Lower leg skin (tissue), 4 donors: ENCODE data around the gene PRR33. TPM values are rescaled to one million over a fixed set of nuclear protein-coding genes. Genes with fewer than 3 reads are reported as not detected.

ENCODE experiments used
- DNase-seq, 2 donors: peaks; one replicate each; pipeline ENCODE4 v3.0.0-alpha.2; 2019; ENCODE audit warnings: low spot score in 2 of 2
- H3K4me3 ChIP-seq: fragments of 200-600 bp; sonication (generic); 2 replicates; pipeline ENCODE4 v1.5.1; 2017; ENCODE audit warnings: mild to moderate bottlenecking, low read depth; ENCODE audit not compliant: poor library complexity, severe bottlenecking
- POLR2A ChIP-seq, 2 donors: fragments of 450-650 bp; IDR thresholded peaks; one replicate each; pipeline ENCODE4 v1.6.1; 2016 to 2017; ENCODE audit warnings: antibody characterized with exemption in 2 of 2, mild to moderate bottlenecking in 1 of 2, moderate library complexity in 1 of 2
- WGBS, 2 donors: methylation state at CpG; one replicate each; pipeline ENCODE4 v1.1.5; 2018; 5-methylcytosine and 5-hydroxymethylcytosine counted together
- intact Hi-C: fragments of 100-400 bp; cut with DNase I; formaldehyde crosslinking; loops from one replicate; pipeline ENCODE4 v1.15.0; 2023; ENCODE audit warnings: low total_unique reads
- total RNA-seq, 4 donors: library from RNA; depleted of rRNA; stranded (reverse); fragments of >200 nt; gene quantifications; one replicate each; pipeline ENCODE4 v1.1.0, GENCODE V29; 2016
- TF ChIP-seq, protein P1 (sequence below), 3 donors: fragments of 450-650 bp; IDR thresholded peaks; one replicate each; pipeline ENCODE4 v1.5.1; 2016; ENCODE audit warnings: antibody characterized with exemption in 3 of 3, mild to moderate bottlenecking in 3 of 3, moderate library complexity in 2 of 3

Gene PRR33
- total RNA-seq, 4 donors from 2014 or later: not detected

DNA sequence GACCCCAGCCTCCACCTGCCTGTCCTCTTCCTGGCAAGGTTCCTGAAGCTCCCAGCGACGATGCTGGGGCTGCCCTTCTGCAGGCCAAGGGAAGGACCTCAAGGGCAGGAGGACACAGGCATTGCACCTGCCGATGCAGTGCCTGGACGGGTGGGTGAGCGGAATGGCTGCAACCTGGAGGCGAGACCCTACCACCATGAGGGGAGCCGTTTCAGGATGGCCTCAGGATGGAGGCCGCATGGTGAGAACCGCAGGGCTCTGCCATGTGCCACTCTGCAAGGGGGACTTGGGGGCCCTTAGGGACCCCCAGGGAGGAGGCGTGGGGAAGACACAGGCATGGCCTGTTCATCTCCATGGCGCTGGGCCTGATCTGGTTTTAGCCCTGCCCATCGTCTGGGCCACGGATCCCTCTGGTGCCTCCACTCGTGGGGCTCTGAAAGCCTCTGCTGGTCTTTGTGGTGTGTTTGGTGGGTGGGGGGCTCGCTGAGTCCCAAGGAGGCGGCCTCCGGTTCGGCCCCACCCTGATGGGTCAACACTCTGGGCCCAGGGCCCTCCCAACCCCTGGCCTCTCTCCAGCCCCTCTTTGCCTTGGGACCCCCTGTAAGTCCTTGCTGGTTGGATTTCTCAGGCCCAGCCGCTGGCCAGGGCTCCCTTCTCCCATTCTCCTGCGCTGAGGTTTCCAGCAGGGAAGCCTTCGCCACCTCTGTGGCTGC is 40.1 kb downstream of the PRR33 start:
- no peak overlapping the region for H3K4me3 ChIP-seq
- intact Hi-C loops: no loop called here
- TF ChIP-seq, protein P1, sequence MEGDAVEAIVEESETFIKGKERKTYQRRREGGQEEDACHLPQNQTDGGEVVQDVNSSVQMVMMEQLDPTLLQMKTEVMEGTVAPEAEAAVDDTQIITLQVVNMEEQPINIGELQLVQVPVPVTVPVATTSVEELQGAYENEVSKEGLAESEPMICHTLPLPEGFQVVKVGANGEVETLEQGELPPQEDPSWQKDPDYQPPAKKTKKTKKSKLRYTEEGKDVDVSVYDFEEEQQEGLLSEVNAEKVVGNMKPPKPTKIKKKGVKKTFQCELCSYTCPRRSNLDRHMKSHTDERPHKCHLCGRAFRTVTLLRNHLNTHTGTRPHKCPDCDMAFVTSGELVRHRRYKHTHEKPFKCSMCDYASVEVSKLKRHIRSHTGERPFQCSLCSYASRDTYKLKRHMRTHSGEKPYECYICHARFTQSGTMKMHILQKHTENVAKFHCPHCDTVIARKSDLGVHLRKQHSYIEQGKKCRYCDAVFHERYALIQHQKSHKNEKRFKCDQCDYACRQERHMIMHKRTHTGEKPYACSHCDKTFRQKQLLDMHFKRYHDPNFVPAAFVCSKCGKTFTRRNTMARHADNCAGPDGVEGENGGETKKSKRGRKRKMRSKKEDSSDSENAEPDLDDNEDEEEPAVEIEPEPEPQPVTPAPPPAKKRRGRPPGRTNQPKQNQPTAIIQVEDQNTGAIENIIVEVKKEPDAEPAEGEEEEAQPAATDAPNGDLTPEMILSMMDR (IDR thresholded peaks at IDR 0.05): no peak
- TF ChIP-seq POLR2A (IDR thresholded peaks at IDR 0.05): no peak
- no peak for DNase-seq
- WGBS, 2 donors: 90 to 95% methylated on average over 16 to 20 of the region's 21 CpGs

DNA sequence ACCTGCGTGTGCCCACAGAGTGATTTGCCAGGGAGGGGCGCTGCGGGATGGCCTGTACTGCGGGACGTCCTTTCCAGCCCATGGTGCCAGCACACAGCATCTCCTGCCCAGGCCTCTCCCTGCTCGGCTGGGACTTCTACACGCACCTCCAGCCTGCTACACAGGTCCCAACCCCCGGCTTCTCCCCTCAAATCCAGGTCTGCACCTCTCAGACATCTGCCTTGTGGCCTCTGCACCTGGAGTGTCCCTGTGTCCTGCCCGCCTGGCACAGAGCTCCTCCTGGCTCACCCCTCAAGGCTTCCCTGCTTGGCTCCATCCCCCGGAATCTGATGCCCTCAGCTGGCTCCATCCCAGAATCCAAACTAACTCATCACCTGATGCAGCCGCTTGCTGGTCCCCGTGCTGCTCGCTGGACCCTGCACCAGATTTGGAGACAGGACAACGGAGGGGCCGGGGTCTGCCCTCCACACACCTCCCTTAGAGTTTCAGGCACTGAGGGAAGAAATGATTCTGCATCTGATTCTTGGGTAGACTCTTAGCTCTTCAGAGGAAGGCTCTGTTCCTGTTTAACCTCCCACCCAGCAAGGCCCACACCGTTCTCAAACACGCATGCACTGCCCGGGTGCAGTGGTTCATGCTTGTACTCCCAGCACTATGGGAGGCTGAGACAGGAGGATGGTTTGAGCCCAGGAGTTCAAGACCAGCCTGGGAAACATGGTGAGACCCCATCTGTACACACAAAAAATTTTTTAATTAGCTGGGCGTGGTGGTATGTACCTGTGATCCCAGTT is 42.9 kb downstream of the PRR33 start:
- no peak for DNase-seq
- intact Hi-C loops: no loop called here
- WGBS, 2 donors: 90 to 92% methylated on average over 19 of the region's 19 CpGs
- TF ChIP-seq, protein P1 (IDR thresholded peaks at IDR 0.05): no peak
- TF ChIP-seq POLR2A (IDR thresholded peaks at IDR 0.05): no peak
- no peak overlapping the region for H3K4me3 ChIP-seq

DNA sequence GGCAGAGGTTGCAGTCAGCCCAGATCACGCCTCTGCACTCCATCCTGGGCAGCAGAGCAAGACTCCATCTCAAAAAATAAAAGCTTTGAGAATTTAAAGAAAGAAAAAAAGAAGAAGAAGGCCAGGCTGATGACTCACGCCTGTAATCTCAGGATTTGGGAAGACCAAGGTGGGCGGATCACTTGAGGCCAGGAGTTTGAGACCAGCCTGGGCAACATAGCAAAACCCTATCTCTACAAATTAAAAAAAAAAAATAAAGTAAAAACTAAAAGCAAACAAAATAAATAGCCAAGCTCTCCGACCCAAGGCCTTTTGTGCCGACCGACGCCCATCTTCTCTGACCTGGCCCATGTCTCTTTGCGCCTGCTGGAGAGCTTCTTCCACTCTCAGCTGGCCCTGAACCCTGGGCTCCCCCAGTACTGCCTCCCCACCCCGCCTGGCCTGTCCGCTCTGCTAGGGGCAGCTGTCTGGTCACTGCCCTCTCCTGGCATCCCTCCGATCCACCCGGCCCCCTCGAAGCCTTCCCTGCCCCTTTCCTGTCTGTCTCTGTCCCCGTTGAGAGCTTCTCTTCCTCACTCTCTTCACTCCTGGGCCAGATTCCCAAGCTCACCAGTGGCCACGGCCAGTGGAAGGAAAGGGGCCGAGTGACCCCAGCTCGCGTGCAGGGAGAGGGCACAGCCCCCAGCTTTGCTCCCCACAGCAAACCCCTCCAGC is 43.6 kb downstream of the PRR33 start:
- H3K4me3 ChIP-seq: no peak overlapping the region
- intact Hi-C loops: no loop called here
- DNase-seq: no peak
- WGBS, 2 donors: 90 to 93% methylated on average over 18 of the region's 18 CpGs
- TF ChIP-seq, protein P1 (IDR thresholded peaks at IDR 0.05): no peak

DNA sequence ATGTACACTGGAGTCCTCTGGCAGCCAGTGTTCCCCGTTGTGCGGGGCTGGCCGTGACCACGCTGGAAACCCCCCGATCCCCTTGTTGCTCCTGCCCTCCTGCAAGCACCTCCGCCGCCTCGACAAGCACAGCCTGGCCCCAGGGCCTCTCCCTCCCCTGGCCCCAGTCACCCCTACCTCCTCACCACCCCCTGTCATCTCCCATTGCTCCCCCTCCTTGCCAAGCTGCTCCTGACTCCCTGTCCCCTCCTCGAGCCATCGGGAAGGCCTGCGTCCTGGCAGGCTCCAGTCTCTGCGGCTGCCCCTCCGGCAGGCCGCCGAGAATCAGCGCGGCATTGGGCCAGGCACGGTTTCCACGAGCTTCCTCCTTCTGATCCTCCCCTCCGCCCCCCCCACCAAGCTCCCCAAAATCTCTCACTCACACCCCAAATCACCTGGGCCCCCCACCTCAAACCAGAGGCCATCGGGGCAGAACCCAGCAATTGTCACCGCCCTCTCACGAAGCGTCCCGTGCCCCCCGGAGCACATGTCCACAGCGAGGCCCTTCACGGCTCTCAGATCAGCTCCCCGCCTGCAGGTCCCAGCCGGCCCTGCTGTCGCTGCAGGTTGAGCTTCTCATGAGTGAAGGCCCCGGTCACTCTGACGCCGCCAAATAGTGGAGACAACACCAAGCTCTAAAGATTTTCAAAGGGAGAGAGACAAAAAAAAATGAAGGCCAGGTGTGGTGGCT is 44.5 kb downstream of the PRR33 start:
- intact Hi-C loops: no loop called here
- 88 to 93% methylated on average over 33 to 34 of the region's 34 CpGs for WGBS, 2 donors
- DNase-seq: no peak
- TF ChIP-seq, protein P1 (IDR thresholded peaks at IDR 0.05): no peak
- TF ChIP-seq POLR2A (IDR thresholded peaks at IDR 0.05): no peak
- H3K4me3 ChIP-seq: no peak overlapping the region

DNA sequence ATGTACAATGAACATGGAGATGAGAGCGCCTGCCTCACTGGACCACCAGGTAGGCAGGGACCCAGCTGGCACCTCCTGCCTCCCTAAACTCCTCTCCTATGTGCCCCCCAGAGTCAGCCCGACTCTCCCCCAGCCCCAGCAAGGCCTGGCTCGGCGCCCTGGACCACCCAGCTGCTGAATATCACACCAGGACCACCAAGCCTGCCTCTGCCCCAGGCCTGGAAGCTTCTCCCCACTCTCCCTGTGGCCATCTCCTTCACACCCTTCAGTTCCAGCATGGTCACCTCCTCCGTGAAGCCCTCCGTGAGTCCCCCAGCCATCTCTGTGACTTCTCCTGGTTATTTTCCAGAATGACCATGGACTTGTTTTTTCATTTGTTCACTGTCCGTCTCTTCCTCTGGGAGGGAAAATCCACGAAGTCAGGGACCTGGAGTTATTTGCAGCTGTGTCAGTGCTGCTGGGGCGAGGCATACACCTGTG is 45.2 kb downstream of the PRR33 start:
- WGBS, 2 donors: 90 to 95% methylated on average over 8 to 9 of the region's 9 CpGs
- H3K4me3 ChIP-seq: no peak overlapping the region
- no peak for TF ChIP-seq POLR2A (IDR thresholded peaks at IDR 0.05)
- TF ChIP-seq, protein P1 (IDR thresholded peaks at IDR 0.05): no peak
- intact Hi-C loops: no loop called here
- DNase-seq: no peak
